GM10266 (cell line): ENCODE measurements around the gene ACTR1B.
"Not testable (repeated sequence)": the region's sequence is repeated elsewhere in the genome, so short reads cannot be mapped to it uniquely, and the experiment has no call there.

Experiments
- DNase-seq: peaks from one replicate; pipeline ENCODE4 v3.0.0; 2012; ENCODE audit errors: extremely low spot score
- CTCF ChIP-seq: IDR thresholded peaks from 2 replicates; pipeline ENCODE4 v1.5.1; 2012; ENCODE audit warnings: mild to moderate bottlenecking, low read depth; ENCODE audit not compliant: control insufficient read depth, insufficient read depth; ENCODE audit errors: missing control alignments

The ACTR1B gene

GRCh38 chr2:97663962-97664635, at the start of gene ACTR1B:
TSS of gene ACTR1B (minus strand) at chr2:97664044. CDS start at chr2:97663890, 154 bp downstream.
- peak; percentile 40 for TF ChIP-seq CTCF
- DNase-seq = peak; percentile 99

GRCh38 chr2:97712693-97713295, 49.0 kb upstream of the ACTR1B start:
- DNase-seq = no peak
- TF ChIP-seq CTCF = no peak

- DNase-seq = not testable (repeated sequence)
Measured at GRCh38 chr2:97712175-97712574, 48.3 kb upstream of the ACTR1B start.

- no peak for TF ChIP-seq CTCF
- no peak for DNase-seq
Measured at GRCh38 chr2:97711394-97711711, 47.5 kb upstream of the ACTR1B start.

- TF ChIP-seq CTCF = no peak
- DNase-seq = no peak
Measured at GRCh38 chr2:97708608-97709007, 44.8 kb upstream of the ACTR1B start.

- DNase-seq = peak; percentile 1
- no peak for TF ChIP-seq CTCF
Measured at GRCh38 chr2:97708048-97708380, 44.2 kb upstream of the ACTR1B start.

- DNase-seq = peak; percentile 0
- no peak for TF ChIP-seq CTCF
Measured at GRCh38 chr2:97707362-97708047, 43.7 kb upstream of the ACTR1B start.
